IPS-15b (cell line): ENCODE data around the gene ARHGAP22.

Experiments used
- H3K27me3 ChIP-seq: one replicate; pipeline ENCODE4 v1.6.1; 2013; ENCODE audit warnings: low read length; ENCODE audit not compliant: control insufficient read depth, insufficient read depth
- H3K36me3 ChIP-seq: one replicate; pipeline ENCODE4 v1.6.1; 2013; ENCODE audit warnings: low read length; ENCODE audit not compliant: control insufficient read depth, insufficient read depth
- H3K4me1 ChIP-seq: one replicate; pipeline ENCODE4 v1.6.1; 2013; ENCODE audit warnings: mild to moderate bottlenecking, low read length; ENCODE audit not compliant: control insufficient read depth, insufficient read depth
- H3K4me3 ChIP-seq: one replicate; pipeline ENCODE4 v1.5.1; 2013; ENCODE audit warnings: low read depth, low read length
- H3K9ac ChIP-seq: one replicate; pipeline ENCODE4 v1.6.1; 2013; ENCODE audit warnings: low read depth, mild to moderate bottlenecking, low read length
- H3K9me3 ChIP-seq: one replicate; pipeline ENCODE4 v1.6.1; 2013; ENCODE audit warnings: mild to moderate bottlenecking, low read length; ENCODE audit not compliant: control insufficient read depth, insufficient read depth

The ARHGAP22 gene

DNA sequence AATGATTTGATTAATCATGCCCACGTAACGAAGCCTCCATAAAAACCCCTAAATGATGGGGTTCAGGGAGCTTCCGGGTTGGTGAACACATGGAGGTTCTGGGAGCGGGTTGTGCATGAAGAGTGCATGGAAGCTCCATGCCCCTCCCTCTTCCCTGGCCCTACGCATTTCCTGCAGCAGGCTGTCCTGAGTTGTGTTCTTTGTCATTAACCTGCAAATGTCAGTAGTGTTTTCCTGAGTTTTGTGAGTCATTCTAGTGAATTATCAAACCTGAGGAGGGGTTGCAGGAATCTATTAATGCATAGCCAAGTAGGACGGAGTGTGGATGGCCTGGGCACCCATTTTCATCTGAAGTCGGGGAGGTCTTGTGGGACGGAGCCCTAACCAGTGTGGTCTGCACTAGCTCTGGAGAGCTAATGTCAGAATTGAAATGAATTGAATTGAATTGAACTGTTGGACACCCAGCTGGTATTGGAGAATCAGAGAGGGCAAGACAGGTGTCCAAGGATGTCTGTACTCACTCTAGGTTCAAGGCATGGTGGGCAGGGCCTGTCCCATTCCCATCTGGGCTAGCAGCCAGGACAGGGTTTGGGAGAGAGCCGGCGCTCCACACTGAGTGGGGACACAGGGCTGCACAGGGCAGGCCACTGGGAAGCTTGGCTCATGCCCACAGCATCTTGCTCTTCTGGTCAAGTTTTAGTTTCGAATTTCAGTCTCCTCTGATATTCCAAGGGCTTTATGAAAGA, 22.3 kb upstream of the ARHGAP22 start:
- no peaks in the 10 kb centered on the region for H3K9me3 ChIP-seq
- no peaks in the 10 kb centered on the region for H3K36me3 ChIP-seq
- no peaks in the 10 kb centered on the region for H3K4me1 ChIP-seq
- H3K27me3 ChIP-seq = no peaks in the 10 kb centered on the region
- no peak overlapping the region for H3K9ac ChIP-seq
- H3K4me3 ChIP-seq = no peak overlapping the region

DNA sequence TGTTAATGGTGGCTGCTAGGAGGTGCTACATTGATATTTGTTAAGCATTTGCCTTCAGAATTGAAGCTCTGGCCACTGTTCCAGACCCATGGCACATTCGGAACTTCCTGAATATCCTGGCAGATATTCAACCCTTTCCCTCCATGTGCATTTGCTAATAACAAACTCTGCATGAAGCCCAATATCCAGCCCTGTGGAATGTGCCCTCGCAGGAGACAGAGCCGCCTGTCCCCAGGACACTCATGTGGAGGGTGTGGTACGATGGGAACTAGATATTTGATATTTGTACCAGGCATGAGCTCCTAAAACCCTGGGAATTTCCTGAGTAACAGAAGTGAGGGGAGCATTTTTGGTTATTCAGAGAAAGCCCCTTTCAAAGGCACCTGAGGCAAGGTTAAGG, 21.6 kb upstream of the ARHGAP22 start:
- Histone ChIP-seq H3K9ac (no peak overlapping the region), H3K4me1 (no peaks in the 10 kb centered on the region), H3K36me3 (no peaks in the 10 kb centered on the region), H3K27me3 (no peaks in the 10 kb centered on the region), H3K4me3 (no peak overlapping the region), H3K9me3 (no peaks in the 10 kb centered on the region)

DNA sequence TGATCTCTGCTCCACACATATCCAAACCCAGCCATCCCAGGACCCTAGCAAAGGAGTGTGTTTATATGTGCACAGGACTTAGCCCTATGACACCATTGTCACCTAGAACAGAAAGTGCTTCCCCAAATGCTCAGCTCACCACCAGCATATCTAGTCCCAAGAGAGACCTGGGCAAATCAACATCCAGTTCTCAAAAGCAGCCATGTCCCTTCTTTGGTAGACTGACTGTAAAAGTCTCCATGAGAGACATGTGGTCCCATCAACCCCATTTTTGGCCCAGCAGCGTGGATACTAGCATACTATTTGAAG, 20.9 kb upstream of the ARHGAP22 start:
- H3K4me1 ChIP-seq = no peaks in the 10 kb centered on the region
- H3K36me3 ChIP-seq = no peaks in the 10 kb centered on the region
- no peak overlapping the region for H3K9ac ChIP-seq
- H3K4me3 ChIP-seq = no peak overlapping the region
- H3K9me3 ChIP-seq = no peaks in the 10 kb centered on the region
- no peaks in the 10 kb centered on the region for H3K27me3 ChIP-seq

DNA sequence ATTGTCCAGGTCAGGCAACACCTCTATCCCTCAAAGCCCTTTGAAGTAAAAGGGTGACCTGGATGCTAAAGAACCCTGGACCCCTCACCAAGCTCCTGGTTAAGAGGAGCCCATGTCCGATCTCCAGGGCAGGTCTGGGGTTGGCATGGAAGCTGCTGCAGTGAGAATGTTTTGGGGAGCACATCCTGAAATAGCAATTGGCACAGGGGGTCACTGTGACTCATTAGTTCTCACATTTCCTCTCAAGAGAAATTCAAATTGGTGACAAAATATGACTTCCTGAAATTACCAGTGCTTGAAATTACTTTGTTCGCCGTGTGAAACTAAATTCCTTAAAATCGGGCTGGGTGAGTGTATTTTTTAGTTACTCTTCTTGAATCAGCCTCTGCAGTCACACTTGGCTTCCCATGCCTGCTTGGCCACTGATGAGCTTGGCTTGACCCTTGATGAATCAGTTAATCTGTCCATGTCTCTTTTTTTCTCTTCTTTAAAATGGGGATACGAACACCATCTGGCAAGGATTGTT, 18.8 kb upstream of the ARHGAP22 start:
- Histone ChIP-seq H3K9ac (no peak overlapping the region), H3K27me3 (no peaks in the 10 kb centered on the region), H3K9me3 (no peaks in the 10 kb centered on the region), H3K4me1 (no peaks in the 10 kb centered on the region), H3K4me3 (no peak overlapping the region), H3K36me3 (no peaks in the 10 kb centered on the region)

DNA sequence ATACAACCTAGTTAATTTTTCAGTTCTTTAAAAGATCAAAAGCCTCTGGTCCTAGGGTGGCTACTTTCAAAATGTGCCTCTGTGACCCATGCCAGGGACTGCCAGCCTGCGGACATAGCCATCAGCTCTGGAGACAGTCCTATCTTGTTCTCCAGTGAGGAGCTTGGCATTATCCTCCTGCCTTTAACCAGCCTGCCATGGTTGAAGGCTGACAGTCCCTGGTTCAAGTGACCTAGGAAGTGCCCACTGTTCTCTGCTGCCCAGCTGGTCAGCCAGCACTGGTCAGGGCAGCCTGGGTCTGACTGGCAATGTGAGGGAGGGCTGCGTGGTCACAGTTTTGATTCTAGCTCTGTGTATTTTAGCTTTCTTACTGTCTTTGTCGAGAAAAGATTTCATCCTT, 18.1 kb upstream of the ARHGAP22 start:
- no peak overlapping the region for H3K9ac ChIP-seq
- H3K4me3 ChIP-seq = no peak overlapping the region
- no peaks in the 10 kb centered on the region for H3K27me3 ChIP-seq
- H3K9me3 ChIP-seq = no peaks in the 10 kb centered on the region
- no peaks in the 10 kb centered on the region for H3K4me1 ChIP-seq
- no peaks in the 10 kb centered on the region for H3K36me3 ChIP-seq

DNA sequence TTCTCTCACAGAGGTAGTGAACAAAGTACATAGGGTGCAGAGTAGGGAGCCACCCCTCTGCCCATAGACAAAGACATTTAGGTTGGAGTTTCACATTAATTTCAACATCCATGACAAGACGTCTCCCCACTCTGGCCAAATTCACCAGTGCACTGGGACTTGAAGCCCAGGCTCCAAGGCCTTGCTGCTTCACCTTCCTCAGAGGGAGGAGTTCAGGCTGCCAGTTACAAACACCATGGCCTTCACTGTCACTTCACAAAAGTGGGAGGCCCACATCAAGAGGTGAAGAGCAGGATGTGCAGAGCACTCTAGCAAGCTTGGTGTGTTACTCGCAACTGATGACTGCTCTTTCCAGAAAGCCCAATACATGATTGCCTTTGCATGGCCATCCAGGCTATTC, 15.8 kb upstream of the ARHGAP22 start:
- Histone ChIP-seq H3K9ac (no peak overlapping the region), H3K9me3 (no peaks in the 10 kb centered on the region), H3K4me3 (no peak overlapping the region), H3K4me1 (no peaks in the 10 kb centered on the region), H3K27me3 (no peaks in the 10 kb centered on the region), H3K36me3 (no peaks in the 10 kb centered on the region)

DNA sequence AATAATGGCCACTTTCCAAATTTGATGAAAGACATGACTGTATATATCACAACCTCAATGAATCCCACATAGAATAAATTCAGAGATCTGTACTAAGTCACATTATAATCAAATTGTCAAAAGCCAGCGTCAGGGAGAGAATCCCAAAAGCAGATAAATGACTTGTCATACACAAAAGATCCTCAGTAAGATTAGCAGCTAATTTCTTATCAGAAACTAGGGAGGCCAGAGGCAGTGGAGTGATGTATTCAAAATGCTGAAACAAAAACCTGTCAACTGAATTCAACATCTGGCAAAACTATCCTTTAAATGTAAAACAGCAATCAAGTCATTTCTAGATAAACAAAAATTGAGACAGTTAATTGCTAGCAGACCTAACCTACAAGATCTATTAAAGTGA, 11.6 kb upstream of the ARHGAP22 start:
- H3K4me1 ChIP-seq = no peaks in the 10 kb centered on the region
- no peak overlapping the region for H3K4me3 ChIP-seq
- no peak overlapping the region for H3K9ac ChIP-seq
- no peaks in the 10 kb centered on the region for H3K36me3 ChIP-seq
- no peaks in the 10 kb centered on the region for H3K27me3 ChIP-seq
- H3K9me3 ChIP-seq = no peaks in the 10 kb centered on the region

DNA sequence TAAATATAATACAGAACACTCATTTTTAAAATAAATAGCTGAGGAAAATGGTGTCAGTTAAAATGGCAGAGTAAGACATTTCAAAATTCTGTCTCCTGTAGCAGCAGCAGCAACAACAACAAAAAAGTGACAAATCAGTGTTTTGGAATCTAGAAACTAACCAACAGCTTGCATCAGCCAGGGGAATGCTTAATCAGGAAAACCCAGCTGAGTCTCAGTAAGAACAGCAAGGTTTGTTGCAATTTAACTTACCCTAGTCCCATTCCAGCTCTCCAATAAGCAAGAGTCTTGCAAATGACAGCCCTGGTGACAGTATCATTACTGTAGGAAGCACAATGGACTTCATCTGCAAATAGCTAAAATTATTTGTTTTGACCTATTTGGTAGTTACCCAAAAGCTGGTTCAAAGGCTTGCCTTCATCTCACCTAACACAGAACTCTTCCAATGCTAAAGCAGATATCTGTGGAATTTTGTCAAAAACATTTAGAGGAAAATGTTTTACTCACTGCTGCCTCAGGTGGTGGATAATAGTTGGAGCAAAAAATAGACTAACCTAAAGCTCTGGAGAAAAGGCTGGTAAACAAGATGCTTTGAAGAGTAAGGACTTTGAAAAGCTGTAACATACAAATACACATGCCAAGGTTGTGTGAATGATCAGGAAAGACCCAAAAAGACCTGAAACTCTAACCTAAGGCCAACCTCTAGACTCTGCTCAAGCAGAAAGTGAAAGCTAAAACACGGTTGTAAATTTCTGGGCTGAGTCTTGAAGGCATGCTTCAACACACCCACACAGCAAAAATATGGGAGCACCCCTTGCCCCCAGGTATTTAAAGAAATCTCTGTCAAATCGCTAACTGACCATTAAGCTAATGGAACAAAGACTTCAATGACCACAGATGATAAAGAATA, 9.9 kb upstream of the ARHGAP22 start:
- H3K27me3 ChIP-seq = peaks cover 2% of the 10 kb centered on the region
- H3K4me3 ChIP-seq = no peak overlapping the region
- H3K36me3 ChIP-seq = no peaks in the 10 kb centered on the region
- H3K9ac ChIP-seq = no peak overlapping the region
- H3K4me1 ChIP-seq = no peaks in the 10 kb centered on the region
- H3K9me3 ChIP-seq = no peaks in the 10 kb centered on the region

DNA sequence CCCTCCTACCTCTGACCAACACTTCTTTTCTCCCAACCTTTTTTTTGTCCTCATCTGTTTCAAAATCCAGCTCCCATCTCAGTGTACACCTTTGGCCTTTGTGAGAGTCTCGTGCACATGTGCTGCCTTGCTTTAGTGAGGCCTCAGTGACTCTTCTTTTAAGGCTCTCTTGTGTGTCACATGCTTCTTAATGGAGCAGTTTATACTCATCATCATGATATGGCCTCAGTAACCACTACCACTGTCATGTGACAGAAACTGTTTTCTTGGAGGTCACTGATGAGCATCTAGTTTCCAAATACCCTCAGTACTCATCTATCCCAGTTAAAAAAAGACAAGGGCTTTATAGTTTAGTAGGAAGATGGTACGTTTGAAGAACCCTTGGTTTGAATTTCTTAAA, 8.1 kb upstream of the ARHGAP22 start:
- Histone ChIP-seq H3K9ac (no peak overlapping the region), H3K36me3 (no peaks in the 10 kb centered on the region), H3K27me3 (peaks cover 2% of the 10 kb centered on the region), H3K4me3 (no peak overlapping the region), H3K9me3 (no peaks in the 10 kb centered on the region), H3K4me1 (no peaks in the 10 kb centered on the region)

DNA sequence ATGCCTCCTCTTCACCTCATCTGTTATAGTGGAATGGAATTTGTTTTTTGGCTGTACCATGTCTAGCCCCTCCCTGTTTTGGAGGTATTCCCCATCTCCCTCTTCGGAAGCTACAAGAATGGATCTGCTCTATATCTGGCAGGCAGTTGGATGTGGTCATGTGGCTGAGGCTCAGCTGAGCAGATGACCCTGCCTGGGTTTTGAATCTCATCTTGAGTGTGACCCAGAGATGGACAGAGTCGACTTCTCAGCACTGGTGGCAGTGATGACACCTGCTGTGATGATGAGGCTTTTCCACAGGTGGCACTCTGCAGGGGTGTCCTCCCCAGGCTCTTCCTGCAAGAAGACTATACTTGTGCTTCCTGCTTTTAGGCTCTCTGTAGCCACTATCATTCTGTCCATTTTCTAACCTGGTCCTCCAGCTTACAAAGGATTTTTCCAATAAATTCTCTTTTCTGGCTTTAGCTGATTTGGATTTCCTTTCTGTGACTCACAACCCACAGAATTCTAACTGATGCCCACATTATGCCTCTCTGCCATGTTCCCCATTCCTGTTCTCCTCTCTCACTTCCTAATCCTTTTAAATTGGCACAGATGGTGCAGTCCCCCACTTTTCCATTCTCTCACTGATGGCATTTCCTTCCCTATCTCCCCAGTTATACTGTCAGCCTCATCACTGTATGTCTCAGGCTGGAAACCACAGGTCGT, 7.5 kb upstream of the ARHGAP22 start:
- Histone ChIP-seq H3K27me3 (peaks cover 2% of the 10 kb centered on the region), H3K36me3 (no peaks in the 10 kb centered on the region), H3K4me1 (no peaks in the 10 kb centered on the region), H3K9me3 (no peaks in the 10 kb centered on the region), H3K4me3 (no peak overlapping the region), H3K9ac (no peak overlapping the region)

DNA sequence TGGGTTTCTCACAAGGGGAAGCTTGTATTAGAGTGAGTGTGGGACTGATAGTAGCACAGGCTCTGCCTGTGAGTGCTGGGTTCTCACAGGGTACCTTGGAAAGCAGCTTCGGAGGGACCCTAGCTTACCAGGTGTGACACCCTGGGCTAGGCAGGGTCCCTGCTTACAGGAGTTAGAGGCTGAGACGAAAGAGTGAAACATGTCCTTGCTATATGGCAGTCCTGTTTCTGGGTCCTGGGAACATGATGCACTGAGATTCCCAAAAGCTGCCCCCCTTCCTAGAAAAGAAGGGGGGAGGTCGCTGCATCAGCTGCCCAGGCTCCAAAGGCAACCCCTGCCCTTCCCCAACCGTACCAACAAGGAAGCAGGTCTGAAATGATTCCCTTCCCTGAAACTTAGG, 6.3 kb upstream of the ARHGAP22 start:
- Histone ChIP-seq H3K9ac (no peak overlapping the region), H3K9me3 (no peaks in the 10 kb centered on the region), H3K4me1 (no peaks in the 10 kb centered on the region), H3K36me3 (no peaks in the 10 kb centered on the region), H3K4me3 (no peak overlapping the region), H3K27me3 (peaks cover 9% of the 10 kb centered on the region)
